Hepatocyte (in vitro differentiated cells): ENCODE results near the gene GLS.

ENCODE experiments used
- CTCF ChIP-seq: fragments of 200-600 bp; sonication (generic); IDR thresholded peaks from 2 replicates; pipeline ENCODE4 v1.5.1; 2016; ENCODE audit warnings: antibody characterized with exemption, mild to moderate bottlenecking; ENCODE audit not compliant: poor library complexity
- EZH2 ChIP-seq: fragments of 200-600 bp; sonication (generic); IDR thresholded peaks from 2 replicates; pipeline ENCODE4 v1.6.1; 2016; ENCODE audit warnings: antibody characterized with exemption, mild to moderate bottlenecking, borderline replicate concordance
- EZH2phosphoT487 ChIP-seq: fragments of 200-600 bp; sonication (generic); IDR thresholded peaks from one replicate; pipeline ENCODE4 v1.6.1; 2018; ENCODE audit warnings: antibody characterized with exemption, mild to moderate bottlenecking, low read depth, moderate library complexity; ENCODE audit not compliant: unreplicated experiment, severe bottlenecking

GRCh38 chr2:190948671-190949070 is 68.0 kb downstream of the GLS start:
- TF ChIP-seq CTCF: no peak
- no peak for TF ChIP-seq EZH2
- no peak for TF ChIP-seq EZH2phosphoT487
